M059J (cell line): ENCODE results near the gene FOXP1. TPM values are rescaled to one million over a fixed set of nuclear protein-coding genes. Genes with fewer than 3 reads are reported as not detected.
"Not testable (repeated sequence)": the region's sequence is repeated elsewhere in the genome, so short reads cannot be mapped to it uniquely, and the experiment has no call there.

Experiments
- DNase-seq: peaks from one replicate; pipeline ENCODE4 v3.0.0-alpha.2; 2012; ENCODE audit warnings: low read depth
- total RNA-seq: library from RNA; depleted of rRNA; stranded (reverse); fragments of >200 nt; shearing (Covaris generic); gene quantifications from 2 replicates; pipeline ENCODE4 v1.2.3, GENCODE V29; 2014

Gene FOXP1
- total RNA-seq, 1 experiment from 2014 or later = 19.2 TPM

GRCh38 chr3:71453822-71454511 is 129.6 kb downstream of the FOXP1 start:
- DNase-seq = no peak

GRCh38 chr3:71453319-71453718 is 130.2 kb downstream of the FOXP1 start:
- no peak for DNase-seq

GRCh38 chr3:71451812-71452211 is 131.7 kb downstream of the FOXP1 start:
- DNase-seq = no peak

GRCh38 chr3:71451060-71451459 is 132.5 kb downstream of the FOXP1 start:
- DNase-seq = no peak

DNA sequence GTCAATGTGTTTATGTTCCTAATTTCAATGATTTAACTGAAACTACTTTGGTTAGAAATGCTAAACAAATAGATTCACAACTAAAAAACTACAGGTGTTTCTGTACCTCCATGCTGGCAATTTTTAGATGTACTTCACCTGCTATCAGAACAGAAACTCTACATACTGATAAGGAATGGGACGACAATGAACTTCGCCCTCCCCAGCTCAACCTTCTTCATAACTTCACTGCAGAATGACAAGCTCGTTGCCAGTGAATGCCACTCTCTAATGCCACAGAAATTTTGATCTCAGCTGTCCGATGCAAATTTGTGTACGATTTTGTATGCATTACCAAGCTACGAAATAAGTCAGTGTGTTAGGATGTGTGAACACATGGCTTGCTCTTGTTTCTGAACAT is 133.4 kb downstream of the FOXP1 start:
- no peak for DNase-seq

GRCh38 chr3:71447803-71448202 is 135.7 kb downstream of the FOXP1 start:
- DNase-seq = no peak

DNA sequence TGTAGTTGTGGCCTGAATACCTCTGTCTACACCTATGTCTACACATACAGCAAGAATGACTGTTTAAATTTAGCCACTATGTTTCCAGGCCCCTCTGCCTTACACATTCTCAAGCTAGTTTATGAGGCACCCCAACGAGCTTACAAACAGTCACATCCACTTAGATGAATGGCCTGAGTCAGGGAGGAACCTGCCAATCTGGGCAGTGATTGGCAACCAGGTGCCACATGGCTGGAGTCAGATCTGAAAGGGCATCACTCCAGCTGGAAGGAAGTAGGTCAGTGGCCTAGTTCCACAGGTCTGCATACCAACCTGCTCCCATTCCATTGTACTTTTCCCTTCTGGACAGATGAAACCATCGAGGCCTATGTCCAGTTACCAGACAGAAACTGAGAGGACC is 136.3 kb downstream of the FOXP1 start:
- no peak for DNase-seq

DNA sequence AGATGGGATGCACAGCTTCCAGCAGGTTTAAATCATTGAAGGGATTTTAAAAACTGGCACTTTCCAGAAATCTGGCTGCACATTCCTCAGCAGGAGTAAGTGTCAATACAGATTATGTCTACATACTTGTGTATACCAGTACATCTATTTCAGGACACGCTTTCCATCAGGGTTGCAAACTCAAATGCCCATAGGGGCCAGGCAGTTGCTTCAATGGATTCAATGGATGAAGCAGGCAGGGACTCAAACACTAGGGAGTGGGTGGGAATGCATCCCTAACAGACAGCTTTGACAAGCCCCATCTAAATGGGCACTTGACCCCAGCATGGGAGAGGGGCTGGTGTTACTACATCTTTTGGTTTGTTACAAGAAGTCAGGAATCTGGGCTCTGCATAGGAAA is 136.8 kb downstream of the FOXP1 start:
- no peak for DNase-seq

DNA sequence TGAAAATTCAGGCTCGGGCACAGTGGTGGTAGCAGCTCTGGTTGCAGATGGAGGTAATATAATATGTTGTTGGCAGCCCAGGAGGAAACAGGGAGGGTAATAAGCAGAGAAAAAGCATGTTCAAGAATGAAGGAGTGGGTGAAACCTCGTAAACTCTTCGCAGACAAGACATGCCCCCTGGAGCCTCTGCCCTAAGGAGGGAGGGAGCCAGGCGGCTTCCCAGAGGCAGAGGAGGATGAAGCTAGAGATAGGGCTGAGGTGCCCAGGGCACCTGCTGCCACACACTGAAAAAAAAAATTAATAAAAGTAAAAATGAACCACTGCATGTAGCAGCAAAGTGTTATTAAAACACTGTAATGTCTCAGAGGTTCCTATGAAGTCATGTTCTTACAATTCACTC is 137.3 kb downstream of the FOXP1 start:
- no peak for DNase-seq

GRCh38 chr3:71444861-71445259 is 138.7 kb downstream of the FOXP1 start:
- DNase-seq = no peak

DNA sequence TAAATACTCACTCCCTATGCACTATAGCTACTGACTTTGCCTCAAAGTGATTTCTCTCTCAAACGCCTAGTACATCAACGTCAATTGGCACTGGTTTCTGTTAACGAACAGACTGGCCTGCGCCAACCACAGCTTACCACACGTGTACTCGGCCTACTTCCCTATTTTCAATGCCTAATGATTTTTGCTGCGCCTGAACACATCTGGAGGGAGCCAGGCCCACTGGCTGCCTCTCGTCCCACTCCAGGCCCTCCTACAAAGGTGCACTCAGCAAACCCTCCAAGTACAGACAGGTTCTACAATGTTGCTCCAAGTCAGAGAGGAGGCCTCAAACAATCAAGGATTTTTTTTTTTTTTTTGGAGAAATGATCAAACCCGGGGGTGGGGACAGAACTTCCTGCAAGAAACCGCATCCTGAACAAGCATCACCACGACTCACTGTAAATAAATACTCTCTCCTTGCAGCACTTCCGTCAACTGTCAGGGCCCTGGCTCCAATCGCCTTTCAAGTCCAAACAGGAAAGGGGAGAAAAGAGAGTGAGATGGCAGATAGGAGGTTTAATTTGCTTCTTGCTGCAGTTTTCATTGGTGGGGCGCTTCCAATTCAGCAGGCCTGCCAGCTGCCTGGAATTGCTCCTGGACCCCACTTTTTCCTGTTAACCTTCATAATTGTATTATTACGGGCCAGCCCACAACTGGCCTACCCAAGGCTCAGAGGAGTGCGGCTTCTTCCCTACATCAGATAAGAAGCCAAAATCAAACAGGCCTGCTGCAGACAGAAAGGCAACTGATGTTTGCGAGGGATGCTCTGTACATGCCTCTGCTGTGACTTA is 139.3 kb downstream of the FOXP1 start:
- peak; percentile 77 for DNase-seq

- DNase-seq = no peak
Observed at GRCh38 chr3:71443332-71443731, 140.2 kb downstream of the FOXP1 start.

- DNase-seq = no peak
Observed at GRCh38 chr3:71442652-71443042, 140.9 kb downstream of the FOXP1 start.

DNA sequence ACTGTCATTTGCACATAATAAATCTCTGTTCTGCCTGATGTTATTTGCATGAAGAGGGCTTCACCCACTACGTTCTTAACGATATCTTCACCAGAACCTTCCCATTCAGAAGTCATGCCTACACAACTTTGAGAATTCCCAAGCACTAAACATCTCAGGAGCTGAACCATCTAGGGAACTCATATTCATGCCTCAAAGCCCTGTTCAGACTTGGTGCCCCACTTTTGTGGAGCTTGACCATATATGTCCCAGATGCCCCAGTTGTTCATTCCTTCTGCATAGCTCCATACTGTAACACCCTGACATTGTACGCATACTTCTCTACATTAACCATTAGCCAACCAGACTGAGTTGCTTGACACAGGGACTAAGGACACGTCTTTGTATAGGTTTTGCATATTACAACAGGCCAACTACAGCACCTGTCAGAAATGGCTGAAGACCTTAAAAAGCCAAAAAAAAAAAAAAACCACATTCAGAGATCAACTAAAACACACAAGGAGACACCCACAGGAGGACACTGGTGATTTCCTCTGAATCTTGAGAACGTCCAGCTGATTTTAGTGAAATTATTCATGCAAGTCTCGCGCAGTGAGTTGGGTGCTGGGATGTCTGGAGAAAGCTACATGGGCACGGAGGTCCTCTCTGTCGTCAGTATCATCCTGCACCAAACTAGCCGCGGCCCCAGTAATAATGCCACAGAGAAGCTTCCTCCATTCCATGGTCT is 141.4 kb downstream of the FOXP1 start:
- no peak for DNase-seq

GRCh38 chr3:71441217-71441924 is 142.2 kb downstream of the FOXP1 start:
- no peak for DNase-seq

- no peak for DNase-seq
Observed at GRCh38 chr3:71438904-71439303, 144.6 kb downstream of the FOXP1 start.

DNA sequence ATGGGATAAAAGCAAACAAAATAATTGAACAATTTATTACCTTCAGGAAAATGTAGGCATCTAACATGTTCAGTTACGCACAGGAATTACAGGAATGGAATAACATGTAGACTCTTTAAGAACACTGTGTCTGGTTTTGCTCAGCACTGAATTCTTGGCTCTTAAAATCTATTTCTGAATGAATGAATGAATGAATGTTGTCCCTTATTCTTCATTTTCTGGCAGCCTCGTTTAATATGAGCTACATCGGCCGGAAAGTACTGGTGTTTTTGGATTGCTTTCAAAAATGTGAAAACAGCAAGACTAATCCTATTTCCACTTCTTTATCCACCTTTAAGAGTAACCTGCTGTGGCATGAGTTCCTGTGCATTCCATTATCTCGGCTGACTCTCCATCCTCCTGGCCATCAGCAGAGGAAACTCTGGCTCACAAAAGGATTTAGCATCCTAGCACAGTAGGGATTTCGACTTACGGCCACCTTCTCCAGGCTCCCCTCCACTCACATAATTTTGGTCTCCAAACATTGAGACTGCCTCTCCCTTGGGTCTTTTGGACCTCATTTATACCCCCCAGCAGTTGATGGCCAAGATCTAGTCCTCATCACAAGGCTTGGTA is 145.3 kb downstream of the FOXP1 start:
- no peak for DNase-seq

DNA sequence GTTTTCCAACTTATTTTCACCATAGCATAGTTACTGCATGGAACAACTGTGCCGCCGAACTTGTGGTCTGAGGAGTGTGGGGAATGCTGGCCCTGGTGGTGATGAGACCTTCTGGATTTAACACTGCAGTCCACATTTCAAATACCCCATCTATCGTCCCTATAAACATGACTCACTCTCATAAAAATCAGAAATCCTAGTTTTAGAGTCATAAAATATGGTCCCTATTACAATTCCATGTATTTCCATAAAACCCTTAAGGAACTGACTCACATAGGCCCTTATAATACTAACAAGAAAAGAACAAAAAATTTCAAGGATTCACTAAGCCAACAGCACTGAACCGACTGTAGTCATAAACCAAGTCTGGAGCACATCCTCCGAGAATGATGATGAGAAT is 147.2 kb downstream of the FOXP1 start:
- peak; percentile 79 for DNase-seq

- not testable (repeated sequence) for DNase-seq
Observed at GRCh38 chr3:71435836-71436235, 147.7 kb downstream of the FOXP1 start.

- no peak for DNase-seq
Observed at GRCh38 chr3:71433631-71434030, 149.9 kb downstream of the FOXP1 start.
